ENCODE results near the gene STARD9. TPM values are rescaled to one million over a fixed set of nuclear protein-coding genes. Genes with fewer than 3 reads are reported as not detected.

The STARD9 gene
- total RNA-seq, 1 experiment from 2014 or later, result 5.0 TPM

GRCh38 chr15:42665827-42666226, 90.4 kb downstream of the STARD9 start (continued):
- TF ChIP-seq, protein P1, sequence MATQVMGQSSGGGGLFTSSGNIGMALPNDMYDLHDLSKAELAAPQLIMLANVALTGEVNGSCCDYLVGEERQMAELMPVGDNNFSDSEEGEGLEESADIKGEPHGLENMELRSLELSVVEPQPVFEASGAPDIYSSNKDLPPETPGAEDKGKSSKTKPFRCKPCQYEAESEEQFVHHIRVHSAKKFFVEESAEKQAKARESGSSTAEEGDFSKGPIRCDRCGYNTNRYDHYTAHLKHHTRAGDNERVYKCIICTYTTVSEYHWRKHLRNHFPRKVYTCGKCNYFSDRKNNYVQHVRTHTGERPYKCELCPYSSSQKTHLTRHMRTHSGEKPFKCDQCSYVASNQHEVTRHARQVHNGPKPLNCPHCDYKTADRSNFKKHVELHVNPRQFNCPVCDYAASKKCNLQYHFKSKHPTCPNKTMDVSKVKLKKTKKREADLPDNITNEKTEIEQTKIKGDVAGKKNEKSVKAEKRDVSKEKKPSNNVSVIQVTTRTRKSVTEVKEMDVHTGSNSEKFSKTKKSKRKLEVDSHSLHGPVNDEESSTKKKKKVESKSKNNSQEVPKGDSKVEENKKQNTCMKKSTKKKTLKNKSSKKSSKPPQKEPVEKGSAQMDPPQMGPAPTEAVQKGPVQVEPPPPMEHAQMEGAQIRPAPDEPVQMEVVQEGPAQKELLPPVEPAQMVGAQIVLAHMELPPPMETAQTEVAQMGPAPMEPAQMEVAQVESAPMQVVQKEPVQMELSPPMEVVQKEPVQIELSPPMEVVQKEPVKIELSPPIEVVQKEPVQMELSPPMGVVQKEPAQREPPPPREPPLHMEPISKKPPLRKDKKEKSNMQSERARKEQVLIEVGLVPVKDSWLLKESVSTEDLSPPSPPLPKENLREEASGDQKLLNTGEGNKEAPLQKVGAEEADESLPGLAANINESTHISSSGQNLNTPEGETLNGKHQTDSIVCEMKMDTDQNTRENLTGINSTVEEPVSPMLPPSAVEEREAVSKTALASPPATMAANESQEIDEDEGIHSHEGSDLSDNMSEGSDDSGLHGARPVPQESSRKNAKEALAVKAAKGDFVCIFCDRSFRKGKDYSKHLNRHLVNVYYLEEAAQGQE (IDR thresholded peaks at IDR 0.05; ENCODE audit: low read depth), result no peak

DNA sequence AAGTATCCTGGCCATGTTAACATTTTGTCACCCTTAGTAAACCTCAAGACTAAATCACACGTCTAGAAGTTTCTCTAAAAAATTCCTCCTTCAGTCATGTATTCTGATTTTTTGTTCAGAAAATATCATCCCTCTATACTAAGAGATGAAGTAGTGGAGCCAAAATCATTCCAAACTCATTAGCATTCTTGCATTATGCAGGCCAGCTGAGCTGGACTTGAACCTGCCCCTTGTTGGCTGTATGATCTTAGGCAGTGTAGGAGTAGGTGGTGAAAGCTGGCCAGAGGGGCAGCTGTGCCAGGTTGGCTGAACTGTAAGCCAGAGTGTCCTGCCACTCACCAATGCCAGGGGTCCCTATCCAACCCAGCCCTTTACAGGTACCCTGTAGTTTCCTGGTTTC, 92.4 kb downstream of the STARD9 start:
- intact Hi-C loops (cut with micrococcal nuclease), result no loop called here
- DNase-seq (ENCODE audit: low read depth, low spot score), result no peak
- Histone ChIP-seq H3K4me3 (replicated peaks in 1 of 2; ENCODE audit: low read depth in 1 of 2, low read length in 2 of 2) (no peak overlapping the region), H3K27me3 (ENCODE audit: insufficient read depth, low read length) (no peaks in the 10 kb centered on the region), H3K9me2 (ENCODE audit: insufficient read depth) (no peaks in the 10 kb centered on the region), H3K79me2 (ENCODE audit: insufficient read depth, low read length) (no peaks in the 10 kb centered on the region), H3K9ac (ENCODE audit: low read length) (no peak overlapping the region), H3K36me3 (ENCODE audit: control insufficient read depth in 1 of 2, insufficient read depth in 2 of 2, low read length in 2 of 2) (no peaks in the 10 kb centered on the region), H3K27ac (ENCODE audit: low read depth, low read length) (no peak overlapping the region), H3K9me3 (ENCODE audit: control insufficient read depth in 1 of 2, insufficient read depth in 1 of 2, low read depth in 1 of 2, low read length in 2 of 2) (no peaks in the 10 kb centered on the region), H2AFZ (ENCODE audit: low read depth, low read length, poor library complexity, severe bottlenecking) (no peak overlapping the region), H4K20me1 (ENCODE audit: insufficient read depth) (no peaks in the 10 kb centered on the region), H3K4me1 (ENCODE audit: control insufficient read depth in 1 of 2, insufficient read depth in 2 of 2, low read length in 2 of 2) (no peaks in the 10 kb centered on the region), H3K4me2 (ENCODE audit: low read length) (no peak overlapping the region)
- ATAC-seq, result no peak
- POLR2A ChIA-PET, result no interaction called here
- BruUV-seq (replicated peaks), result no TSS peak
- CTCF ChIA-PET, result no interaction called here
- RAD21 ChIA-PET (ENCODE audit: low non-redundant PET in 1 of 2, low total read pairs in 2 of 2, uncharacterized antibody in 2 of 2, unreplicated experiment in 2 of 2), result no interaction called here
- TF ChIP-seq POLR2A (IDR thresholded peaks at IDR 0.05; ENCODE audit: borderline replicate concordance, extremely low read depth, insufficient read depth, insufficient read length) (no peak), MAX (IDR thresholded peaks at IDR 0.05) (no peak)
- TF ChIP-seq, protein P1 (IDR thresholded peaks at IDR 0.05; ENCODE audit: low read depth), result no peak
